Measurements from ENCODE around the gene TSPAN11. TPM values are rescaled to one million over a fixed set of nuclear protein-coding genes. Genes with fewer than 3 reads are reported as not detected.
A peak's percentile ranks its signal among the peaks of the same experiment; 100 is the strongest.

Gene TSPAN11
- total and polyA plus RNA-seq, 9 donors, result 0.33 to 2.8 (median 1.5) TPM

DNA sequence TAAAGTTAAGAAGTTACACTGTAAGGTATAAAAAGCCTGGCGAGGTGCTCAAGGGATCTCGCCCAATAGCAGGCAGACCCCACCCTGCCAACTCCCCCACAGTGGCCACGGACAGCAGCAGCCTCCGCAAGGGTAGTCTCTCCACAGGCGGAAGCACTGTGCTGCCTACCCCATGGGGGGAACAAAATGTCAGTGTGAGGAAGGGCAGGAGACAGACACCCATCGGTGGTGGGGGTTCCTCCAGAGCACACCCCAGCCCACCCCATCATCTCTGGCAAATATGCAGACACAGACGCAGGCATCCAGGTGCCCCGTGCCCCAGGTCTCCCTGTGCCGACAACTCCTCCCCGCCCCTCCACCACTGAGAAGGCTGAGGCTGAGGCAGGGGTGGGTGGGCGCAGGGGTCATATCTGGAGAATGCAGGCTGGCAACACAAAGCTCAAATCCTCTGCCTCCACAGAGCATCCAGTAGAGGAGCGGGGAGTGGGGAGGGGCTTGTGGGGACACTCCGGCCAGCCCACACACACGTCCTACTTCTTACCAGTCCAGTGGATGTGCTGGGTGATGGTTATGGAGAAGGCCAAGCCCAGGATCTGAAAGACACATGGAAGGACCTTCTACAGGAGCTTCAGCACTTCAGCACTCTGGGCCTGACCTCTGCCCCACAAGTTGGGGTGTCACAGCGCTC is 78.9 kb downstream of the TSPAN11 start:
- WGBS, 3 donors, result 86 to 88% (median 87%) methylated on average over 15 of the region's 15 CpGs

DNA sequence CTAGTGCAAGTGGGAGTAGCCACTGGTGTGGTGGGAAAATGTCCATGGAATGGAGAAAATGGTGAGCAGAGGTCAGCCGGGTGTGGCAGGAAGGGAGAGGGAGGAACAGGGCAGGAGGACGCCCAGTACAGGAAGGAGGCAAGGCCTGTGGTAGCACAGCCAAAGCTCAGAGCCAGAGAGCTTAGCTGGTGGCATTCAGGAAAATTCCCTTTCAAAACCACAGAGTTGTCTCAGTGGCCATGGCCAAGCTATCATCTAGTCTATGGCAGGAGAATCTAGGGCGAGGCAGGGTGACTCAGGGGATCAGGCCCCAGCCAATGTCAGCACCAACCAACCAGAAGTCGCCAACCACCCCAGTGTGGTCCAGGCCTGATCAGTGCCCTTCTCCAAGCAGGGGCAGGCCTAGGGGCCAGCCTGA is 79.4 kb downstream of the TSPAN11 start:
- no peaks in the 10 kb centered on the region for H3K4me1 ChIP-seq (ENCODE audit: insufficient read depth)
- no peak overlapping the region for H3K4me3 ChIP-seq
- intact Hi-C loops (cut with DNase I), result no loop called here
- no peaks in the 10 kb centered on the region for H3K27me3 ChIP-seq
- H3K9me3 ChIP-seq, result no peaks in the 10 kb centered on the region
- no peaks in the 10 kb centered on the region for H3K36me3 ChIP-seq
- WGBS, 3 donors, result 89 to 91% (median 90%) methylated on average over 4 of the region's 4 CpGs
- TF ChIP-seq POLR2A (IDR thresholded peaks at IDR 0.05) (no peak), EP300 (IDR thresholded peaks at IDR 0.05) (no peak)
- TF ChIP-seq, protein P1, sequence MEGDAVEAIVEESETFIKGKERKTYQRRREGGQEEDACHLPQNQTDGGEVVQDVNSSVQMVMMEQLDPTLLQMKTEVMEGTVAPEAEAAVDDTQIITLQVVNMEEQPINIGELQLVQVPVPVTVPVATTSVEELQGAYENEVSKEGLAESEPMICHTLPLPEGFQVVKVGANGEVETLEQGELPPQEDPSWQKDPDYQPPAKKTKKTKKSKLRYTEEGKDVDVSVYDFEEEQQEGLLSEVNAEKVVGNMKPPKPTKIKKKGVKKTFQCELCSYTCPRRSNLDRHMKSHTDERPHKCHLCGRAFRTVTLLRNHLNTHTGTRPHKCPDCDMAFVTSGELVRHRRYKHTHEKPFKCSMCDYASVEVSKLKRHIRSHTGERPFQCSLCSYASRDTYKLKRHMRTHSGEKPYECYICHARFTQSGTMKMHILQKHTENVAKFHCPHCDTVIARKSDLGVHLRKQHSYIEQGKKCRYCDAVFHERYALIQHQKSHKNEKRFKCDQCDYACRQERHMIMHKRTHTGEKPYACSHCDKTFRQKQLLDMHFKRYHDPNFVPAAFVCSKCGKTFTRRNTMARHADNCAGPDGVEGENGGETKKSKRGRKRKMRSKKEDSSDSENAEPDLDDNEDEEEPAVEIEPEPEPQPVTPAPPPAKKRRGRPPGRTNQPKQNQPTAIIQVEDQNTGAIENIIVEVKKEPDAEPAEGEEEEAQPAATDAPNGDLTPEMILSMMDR (IDR thresholded peaks at IDR 0.05), result no peak
- no peak for DNase-seq
- no peak overlapping the region for H3K27ac ChIP-seq

More for the DNA sequence above, 78.9 kb downstream of the TSPAN11 start:
- peak in 1 of 5 donors; percentile 12 for DNase-seq
- Histone ChIP-seq H3K27me3 (no peaks in the 10 kb centered on the region), H3K27ac (no peak overlapping the region), H3K4me3 (no peak overlapping the region), H3K36me3 (no peaks in the 10 kb centered on the region), H3K9me3 (no peaks in the 10 kb centered on the region), H3K4me1 (ENCODE audit: insufficient read depth) (no peaks in the 10 kb centered on the region)
- TF ChIP-seq POLR2A (IDR thresholded peaks at IDR 0.05), result no peak
- no peak for TF ChIP-seq EP300 (IDR thresholded peaks at IDR 0.05)
- TF ChIP-seq, protein P1 (IDR thresholded peaks at IDR 0.05), result no peak
- intact Hi-C loops (cut with DNase I), result no loop called here

DNA sequence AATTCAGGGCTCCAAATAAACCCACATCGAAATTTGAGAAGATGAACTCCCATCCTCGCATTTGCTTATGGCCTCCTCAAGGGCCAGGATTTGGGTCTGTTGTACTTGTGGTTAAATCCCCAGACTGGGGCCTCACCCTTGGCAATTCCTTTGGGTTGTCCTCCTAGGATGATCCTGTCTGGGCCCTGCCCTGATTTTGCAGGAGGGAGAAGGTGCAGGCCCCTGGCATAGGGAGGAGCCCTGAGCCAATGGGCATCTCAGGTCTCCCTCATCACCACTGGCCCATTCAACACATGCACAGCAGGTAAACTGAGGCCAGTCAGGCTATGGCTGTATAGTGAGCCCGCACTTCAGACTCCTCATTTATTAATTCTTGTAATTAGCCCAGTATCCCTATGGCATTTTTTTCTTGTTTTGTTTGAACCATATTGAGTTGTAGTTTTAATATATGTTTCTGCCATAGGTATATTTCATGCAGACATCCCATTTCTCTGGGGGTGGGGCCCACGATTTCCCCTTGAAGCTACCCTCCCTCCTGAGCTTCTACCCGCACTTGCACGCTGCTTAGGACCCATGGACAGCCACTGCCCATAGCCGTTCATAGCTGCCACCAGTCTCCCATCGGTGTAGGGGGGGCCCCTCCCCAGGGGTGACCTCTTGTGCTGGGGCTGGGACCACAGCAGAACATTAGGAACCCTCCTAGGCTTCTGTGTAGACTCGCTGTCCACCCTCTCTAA is 80.0 kb downstream of the TSPAN11 start:
- Histone ChIP-seq H3K9me3 (no peaks in the 10 kb centered on the region), H3K27me3 (no peaks in the 10 kb centered on the region), H3K4me3 (no peak overlapping the region), H3K36me3 (no peaks in the 10 kb centered on the region), H3K4me1 (ENCODE audit: insufficient read depth) (no peaks in the 10 kb centered on the region), H3K27ac (no peak overlapping the region)
- intact Hi-C loops (cut with DNase I), result no loop called here
- DNase-seq, result no peak
- no peak for TF ChIP-seq EP300 (IDR thresholded peaks at IDR 0.05)
- TF ChIP-seq, protein P1 (IDR thresholded peaks at IDR 0.05), result no peak
- no peak for TF ChIP-seq POLR2A (IDR thresholded peaks at IDR 0.05)
- WGBS, 3 donors, result 90 to 93% (median 92%) methylated on average over 9 of the region's 9 CpGs

DNA sequence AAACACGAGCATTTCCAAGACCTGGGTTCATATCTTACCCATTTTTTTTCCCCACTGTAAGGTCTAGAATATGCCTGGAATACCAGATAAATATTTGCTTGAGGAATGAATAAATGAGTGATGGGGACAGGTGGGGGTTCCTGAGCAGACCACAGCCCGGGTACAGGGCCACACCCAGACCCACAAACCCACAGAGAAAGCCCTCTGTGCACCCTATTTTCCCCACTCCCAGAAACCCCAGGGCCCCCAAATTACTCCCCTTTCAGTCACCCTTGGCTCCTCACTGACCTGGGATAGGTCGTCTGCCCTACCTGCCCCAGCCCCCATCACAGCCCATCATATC is 80.6 kb downstream of the TSPAN11 start:
- Histone ChIP-seq H3K27ac (no peak overlapping the region), H3K9me3 (no peaks in the 10 kb centered on the region), H3K27me3 (no peaks in the 10 kb centered on the region), H3K4me1 (ENCODE audit: insufficient read depth) (no peaks in the 10 kb centered on the region), H3K4me3 (no peak overlapping the region), H3K36me3 (no peaks in the 10 kb centered on the region)
- no peak for TF ChIP-seq POLR2A (IDR thresholded peaks at IDR 0.05)
- TF ChIP-seq, protein P1 (IDR thresholded peaks at IDR 0.05), result no peak
- TF ChIP-seq EP300 (IDR thresholded peaks at IDR 0.05), result no peak
- DNase-seq, result no peak
- WGBS, 3 donors, result 82 to 94% (median 94%) methylated on average over 3 of the region's 3 CpGs
- intact Hi-C loops (cut with DNase I), result no loop called here

Measured in ovary (tissue), 9 donors.